Cardiac fibroblast (primary cell): ENCODE measurements around the gene MRGPRE.

Experiments used
- DNase-seq, 2 donors: peaks; one replicate each; pipeline versions ENCODE4 v3.0.0 to v3.0.0-alpha.2; 2010; ENCODE audit warnings: low read depth in 2 of 2
- H3K4me3 ChIP-seq, 2 donors: replicated peaks in 1 of 2; 1 replicate in 1 of 2; 2 replicates in 1 of 2; pipeline ENCODE4 v1.5.1; 2011; ENCODE audit warnings: low read depth in 2 of 2, low read length in 2 of 2, mild to moderate bottlenecking in 2 of 2, moderate library complexity in 1 of 2
- CTCF ChIP-seq: IDR thresholded peaks from one replicate; pipeline ENCODE4 v1.5.1; 2011; ENCODE audit warnings: low read depth, mild to moderate bottlenecking, low read length, inconsistent platforms

The MRGPRE gene

GRCh38 chr11:3237119-3237518 is 4.9 kb upstream of the MRGPRE start:
- TF ChIP-seq CTCF: no peak
- H3K4me3 ChIP-seq: no peak overlapping the region
- no peak for DNase-seq

GRCh38 chr11:3234846-3235245 is 2.6 kb upstream of the MRGPRE start:
- TF ChIP-seq CTCF: no peak
- no peak overlapping the region for H3K4me3 ChIP-seq
- DNase-seq: no peak

GRCh38 chr11:3232956-3233355 is 739 bp upstream of the MRGPRE start:
- DNase-seq: no peak
- TF ChIP-seq CTCF: no peak

GRCh38 chr11:3231550-3231850 is 717 bp downstream of the MRGPRE start:
- H3K4me3 ChIP-seq: no peak overlapping the region
- TF ChIP-seq CTCF: no peak

More at GRCh38 chr11:3232956-3233355, 739 bp upstream of the MRGPRE start:
- H3K4me3 ChIP-seq: no peak overlapping the region

GRCh38 chr11:3230636-3231549 is 1.3 kb downstream of the MRGPRE start:
- DNase-seq: no peak
- no peak overlapping the region for H3K4me3 ChIP-seq
- no peak for TF ChIP-seq CTCF

More at GRCh38 chr11:3231550-3231850, 717 bp downstream of the MRGPRE start:
- no peak for DNase-seq

- DNase-seq: no peak
- no peak for TF ChIP-seq CTCF
- no peak overlapping the region for H3K4me3 ChIP-seq
These were observed 2.3 kb downstream of the MRGPRE start for GRCh38 chr11:3229673-3230630.
